Parathyroid adenoma (tissue), 2 donors: ENCODE data around the gene TRABD2B.

Experiments
- H2AFZ ChIP-seq: fragments of 300-600 bp; sonication (generic); one replicate; pipeline ENCODE4 v1.7.0; 2017; ENCODE audit warnings: antibody characterized with exemption, mild to moderate bottlenecking
- H3K27ac ChIP-seq: fragments of 300-600 bp; sonication (generic); one replicate; pipeline ENCODE4 v1.7.0; 2017
- H3K27me3 ChIP-seq: fragments of 300-600 bp; sonication (generic); one replicate; pipeline ENCODE4 v1.7.0; 2017; ENCODE audit warnings: low read length; ENCODE audit not compliant: control insufficient read depth, insufficient read depth
- H3K36me3 ChIP-seq: fragments of 300-600 bp; sonication (generic); one replicate; pipeline ENCODE4 v1.7.0; 2017; ENCODE audit warnings: low read length; ENCODE audit not compliant: control insufficient read depth, insufficient read depth
- H3K4me1 ChIP-seq: fragments of 300-600 bp; sonication (generic); one replicate; pipeline ENCODE4 v1.7.0; 2017; ENCODE audit warnings: control low read depth
- H3K4me2 ChIP-seq: fragments of 300-600 bp; sonication (generic); one replicate; pipeline ENCODE4 v1.7.0; 2017; ENCODE audit warnings: low read length
- H3K4me3 ChIP-seq: fragments of 300-600 bp; sonication (generic); one replicate; pipeline ENCODE4 v1.7.0; 2017; ENCODE audit warnings: low read depth, low read length
- H3K79me2 ChIP-seq: fragments of 300-600 bp; sonication (generic); one replicate; pipeline ENCODE4 v1.7.0; 2017; ENCODE audit warnings: control low read depth
- H3K9ac ChIP-seq: fragments of 300-600 bp; sonication (generic); one replicate; pipeline ENCODE4 v1.7.0; 2017; ENCODE audit warnings: mild to moderate bottlenecking
- H3K9me3 ChIP-seq: fragments of 300-600 bp; sonication (generic); one replicate; pipeline ENCODE4 v1.7.0; 2017; ENCODE audit warnings: low read length; ENCODE audit not compliant: control insufficient read depth
- TF ChIP-seq, protein P1 (sequence below): fragments of 300-600 bp; sonication (generic); IDR thresholded peaks from one replicate; pipeline ENCODE4 v1.7.0; 2017; ENCODE audit warnings: antibody characterized with exemption, mild to moderate bottlenecking
- donor health status: primary hyperparathyroidism.

TRABD2B gene

DNA sequence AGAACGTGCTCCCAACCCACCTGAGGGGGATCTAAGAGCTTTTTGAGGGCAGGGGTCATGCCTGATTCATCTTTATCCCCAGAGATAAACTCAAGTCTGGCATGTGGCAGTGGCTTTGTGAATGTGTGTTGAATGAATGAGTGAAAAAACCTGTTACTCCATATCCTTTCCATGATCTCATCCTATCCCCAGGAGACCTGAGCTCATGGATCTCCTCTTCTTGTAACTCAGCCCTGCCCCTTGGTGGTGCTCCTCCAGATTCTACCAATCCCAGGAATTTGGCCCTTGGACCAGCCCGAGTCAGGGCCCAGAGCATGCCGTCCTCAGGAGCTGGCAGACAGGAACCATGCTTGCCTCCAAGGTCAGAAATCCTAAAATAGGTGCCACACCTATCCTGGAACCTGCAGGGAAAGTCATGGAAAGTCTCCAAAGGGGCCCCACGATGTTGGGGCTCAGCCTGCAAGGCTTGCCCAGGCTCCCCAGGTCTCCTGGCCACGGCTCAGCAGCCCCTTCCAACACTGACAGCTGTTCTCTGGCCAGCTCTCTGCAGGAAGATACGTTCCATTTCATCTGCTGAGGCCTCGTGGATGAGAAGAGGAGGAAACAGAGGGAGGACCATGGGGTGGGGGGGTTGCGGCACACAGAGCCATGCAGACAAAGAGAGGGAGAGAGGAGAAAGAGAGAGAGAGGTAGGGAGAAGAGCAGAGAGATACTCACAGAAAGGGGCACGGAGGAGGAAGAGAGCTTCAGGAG lies 214.6 kb downstream of the TRABD2B start:
- Histone ChIP-seq H3K36me3 (no peaks in the 10 kb centered on the region), H3K9ac (no peak overlapping the region), H3K9me3 (no peaks in the 10 kb centered on the region), H3K4me3 (no peak overlapping the region), H3K27me3 (no peaks in the 10 kb centered on the region), H3K79me2 (no peaks in the 10 kb centered on the region), H3K4me1 (no peaks in the 10 kb centered on the region), H3K27ac (no peak overlapping the region), H3K4me2 (no peak overlapping the region), H2AFZ (no peak overlapping the region)
- TF ChIP-seq, protein P1, sequence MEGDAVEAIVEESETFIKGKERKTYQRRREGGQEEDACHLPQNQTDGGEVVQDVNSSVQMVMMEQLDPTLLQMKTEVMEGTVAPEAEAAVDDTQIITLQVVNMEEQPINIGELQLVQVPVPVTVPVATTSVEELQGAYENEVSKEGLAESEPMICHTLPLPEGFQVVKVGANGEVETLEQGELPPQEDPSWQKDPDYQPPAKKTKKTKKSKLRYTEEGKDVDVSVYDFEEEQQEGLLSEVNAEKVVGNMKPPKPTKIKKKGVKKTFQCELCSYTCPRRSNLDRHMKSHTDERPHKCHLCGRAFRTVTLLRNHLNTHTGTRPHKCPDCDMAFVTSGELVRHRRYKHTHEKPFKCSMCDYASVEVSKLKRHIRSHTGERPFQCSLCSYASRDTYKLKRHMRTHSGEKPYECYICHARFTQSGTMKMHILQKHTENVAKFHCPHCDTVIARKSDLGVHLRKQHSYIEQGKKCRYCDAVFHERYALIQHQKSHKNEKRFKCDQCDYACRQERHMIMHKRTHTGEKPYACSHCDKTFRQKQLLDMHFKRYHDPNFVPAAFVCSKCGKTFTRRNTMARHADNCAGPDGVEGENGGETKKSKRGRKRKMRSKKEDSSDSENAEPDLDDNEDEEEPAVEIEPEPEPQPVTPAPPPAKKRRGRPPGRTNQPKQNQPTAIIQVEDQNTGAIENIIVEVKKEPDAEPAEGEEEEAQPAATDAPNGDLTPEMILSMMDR = no peak

DNA sequence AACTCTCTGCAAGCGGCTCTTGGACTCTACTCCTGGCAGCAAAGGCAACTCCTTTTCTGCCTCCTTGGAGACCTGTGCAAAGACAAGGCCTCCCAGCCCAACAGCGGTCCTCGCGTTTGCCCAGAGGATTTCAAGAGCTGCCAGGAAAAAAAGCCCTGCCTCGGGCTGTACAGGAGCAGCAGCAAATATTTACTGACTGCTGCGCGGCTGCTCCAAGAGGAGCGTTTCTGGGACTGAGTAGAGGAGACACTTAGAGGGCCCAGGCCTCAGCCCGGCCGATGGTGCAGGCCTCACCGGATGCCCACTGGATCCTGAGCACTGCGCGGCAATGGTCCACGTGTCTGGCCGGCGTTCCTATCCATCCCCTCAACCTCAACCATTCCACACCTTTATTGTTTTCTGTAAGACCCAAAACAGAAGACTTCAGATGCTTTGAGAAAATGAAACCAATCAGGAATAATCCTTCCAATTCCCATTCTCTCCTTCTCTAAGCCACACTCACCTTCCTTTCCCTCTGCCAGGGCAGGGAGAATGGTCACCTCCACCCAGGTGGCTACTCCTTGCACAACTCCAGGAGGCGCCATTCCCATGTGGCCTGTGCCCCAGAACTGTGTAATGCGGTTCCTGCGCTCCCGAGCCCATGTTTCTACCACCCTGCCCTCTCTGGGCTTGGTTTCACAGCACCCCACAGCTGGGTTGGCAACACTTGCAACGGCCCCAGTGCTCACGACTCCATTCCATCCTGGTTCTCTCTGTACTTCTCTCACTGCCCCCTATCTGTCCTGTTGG lies 215.8 kb downstream of the TRABD2B start:
- H3K9me3 ChIP-seq = no peaks in the 10 kb centered on the region
- H3K4me3 ChIP-seq = no peak overlapping the region
- no peak overlapping the region for H3K27ac ChIP-seq
- H2AFZ ChIP-seq = no peak overlapping the region
- H3K9ac ChIP-seq = no peak overlapping the region
- TF ChIP-seq, protein P1 = no peak
- no peaks in the 10 kb centered on the region for H3K4me1 ChIP-seq
- no peaks in the 10 kb centered on the region for H3K27me3 ChIP-seq
- no peak overlapping the region for H3K4me2 ChIP-seq
- no peaks in the 10 kb centered on the region for H3K36me3 ChIP-seq
- H3K79me2 ChIP-seq = no peaks in the 10 kb centered on the region

DNA sequence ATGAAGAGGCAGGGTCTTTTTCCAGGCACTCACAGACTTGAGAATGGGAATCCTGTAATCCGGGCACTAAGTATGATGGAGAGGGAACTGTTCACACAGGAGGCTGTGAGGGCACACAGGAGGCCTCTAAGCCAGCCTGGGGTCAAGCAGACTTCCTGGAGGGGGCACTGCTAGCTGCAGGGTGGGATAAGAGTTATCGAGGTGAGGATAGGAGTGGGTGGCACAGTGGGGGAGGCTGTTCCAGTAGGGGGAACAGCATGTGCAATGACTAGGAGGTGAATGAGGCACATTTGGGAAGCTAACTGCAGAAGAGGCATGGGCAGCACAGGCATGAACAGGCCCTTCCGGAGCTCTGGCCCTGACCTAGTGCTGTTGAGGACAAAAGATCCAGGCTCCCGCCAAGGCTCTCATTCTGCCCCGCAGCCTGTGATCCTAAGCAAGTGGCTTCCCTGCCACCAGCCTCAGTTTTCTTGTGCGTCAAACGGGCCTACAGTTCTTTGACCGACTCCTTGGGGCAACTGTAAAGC lies 216.7 kb downstream of the TRABD2B start:
- H3K4me1 ChIP-seq = no peaks in the 10 kb centered on the region
- no peaks in the 10 kb centered on the region for H3K9me3 ChIP-seq
- no peak overlapping the region for H3K9ac ChIP-seq

DNA sequence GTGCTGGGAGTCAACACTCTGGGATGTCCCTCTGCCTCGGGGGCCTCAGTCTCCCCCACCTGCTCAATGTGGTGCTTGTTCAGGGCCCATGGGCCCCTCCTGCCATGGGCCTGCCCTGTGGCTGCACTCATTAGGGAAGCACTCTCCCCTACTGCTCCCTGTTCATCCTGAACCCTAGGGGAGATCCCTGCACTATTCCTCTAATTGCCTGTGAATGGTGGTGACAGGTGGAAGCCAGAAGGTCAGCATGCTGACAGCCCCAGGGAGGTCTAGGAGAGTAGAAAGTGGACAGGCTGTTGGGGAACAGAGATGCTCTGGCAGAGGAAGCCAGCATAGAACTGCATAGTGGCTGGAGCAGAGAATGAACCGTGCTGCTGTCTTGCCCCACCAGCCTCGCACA lies 217.6 kb downstream of the TRABD2B start:
- no peak overlapping the region for H2AFZ ChIP-seq
- H3K4me1 ChIP-seq = no peaks in the 10 kb centered on the region
- H3K27ac ChIP-seq = no peak overlapping the region
- H3K27me3 ChIP-seq = no peaks in the 10 kb centered on the region
- H3K9ac ChIP-seq = no peak overlapping the region
- no peaks in the 10 kb centered on the region for H3K36me3 ChIP-seq
- TF ChIP-seq, protein P1 = no peak
- no peaks in the 10 kb centered on the region for H3K79me2 ChIP-seq
- H3K4me2 ChIP-seq = no peak overlapping the region
- no peak overlapping the region for H3K4me3 ChIP-seq
- no peaks in the 10 kb centered on the region for H3K9me3 ChIP-seq

More for the DNA sequence above, 216.7 kb downstream of the TRABD2B start:
- Histone ChIP-seq H2AFZ (no peak overlapping the region), H3K27me3 (no peaks in the 10 kb centered on the region), H3K79me2 (no peaks in the 10 kb centered on the region), H3K36me3 (no peaks in the 10 kb centered on the region), H3K4me3 (no peak overlapping the region), H3K4me2 (no peak overlapping the region), H3K27ac (no peak overlapping the region)
- TF ChIP-seq, protein P1 = no peak
